ENCODE results near the gene METTL24.

The METTL24 gene

DNA sequence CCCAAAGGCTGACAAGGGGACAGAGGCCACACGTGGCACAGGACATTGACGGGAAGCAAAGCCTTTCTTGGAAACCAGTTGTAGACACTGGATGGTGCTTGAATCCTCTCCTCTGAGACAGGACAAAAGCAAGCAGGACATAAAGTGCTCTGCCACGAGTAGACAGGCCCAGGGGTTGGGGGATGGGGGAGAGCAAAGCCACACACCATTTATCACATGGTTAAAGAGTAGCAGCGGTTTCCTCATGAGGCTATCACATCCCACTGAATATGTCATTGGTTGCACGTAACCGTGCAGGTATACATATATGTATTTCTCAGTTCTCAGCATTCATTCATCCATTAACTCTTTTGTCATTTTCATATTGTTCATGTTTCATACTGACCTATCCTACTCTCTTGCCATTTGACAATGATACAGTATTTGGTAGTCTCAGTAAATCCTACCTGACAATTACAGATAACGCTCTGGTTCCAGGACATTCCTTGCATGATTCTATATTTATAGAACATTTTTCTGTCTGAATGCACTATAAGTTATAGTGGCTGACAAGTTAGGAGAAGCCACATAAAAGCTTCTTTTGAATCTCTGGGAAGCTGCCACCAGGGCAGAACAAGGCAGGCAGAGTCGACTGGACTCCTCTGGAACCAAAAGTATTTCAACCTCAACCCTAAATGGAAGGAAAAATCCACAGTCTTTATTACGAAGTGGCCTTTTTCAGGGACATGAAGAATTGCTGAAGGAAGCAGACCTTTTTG is 23.5 kb downstream of the METTL24 start:
- Histone ChIP-seq H3K9me3 (ENCODE audit: low read length) (no peaks in the 10 kb centered on the region), H3K9ac (ENCODE audit: low read length) (no peak overlapping the region), H3K79me2 (ENCODE audit: insufficient read depth, low read length) (no peaks in the 10 kb centered on the region), H3K9me2 (ENCODE audit: low read depth, low read length) (no peaks in the 10 kb centered on the region), H3K27ac (ENCODE audit: low read depth, low read length, poor library complexity, severe bottlenecking) (no peak overlapping the region), H3K4me2 (ENCODE audit: low read length) (no peak overlapping the region), H3K27me3 (ENCODE audit: insufficient read depth, low read length) (0 out of 2 replicates have a peak, but pooled peaks cover 2% of the 10 kb centered on the region), H3K36me3 (ENCODE audit: insufficient read depth, low read length) (no peaks in the 10 kb centered on the region), H3K4me3 (ENCODE audit: low read depth, low read length, poor library complexity, severe bottlenecking) (no peak overlapping the region), H2AFZ (ENCODE audit: low read length) (no peak overlapping the region), H4K20me1 (ENCODE audit: insufficient read depth, low read length) (no peaks in the 10 kb centered on the region), H3F3A (ENCODE audit: insufficient read depth, low read length) (no peaks in the 10 kb centered on the region), H3K4me1 (ENCODE audit: insufficient read depth, low read length, severe bottlenecking) (no peaks in the 10 kb centered on the region)
- TF ChIP-seq, protein P1, sequence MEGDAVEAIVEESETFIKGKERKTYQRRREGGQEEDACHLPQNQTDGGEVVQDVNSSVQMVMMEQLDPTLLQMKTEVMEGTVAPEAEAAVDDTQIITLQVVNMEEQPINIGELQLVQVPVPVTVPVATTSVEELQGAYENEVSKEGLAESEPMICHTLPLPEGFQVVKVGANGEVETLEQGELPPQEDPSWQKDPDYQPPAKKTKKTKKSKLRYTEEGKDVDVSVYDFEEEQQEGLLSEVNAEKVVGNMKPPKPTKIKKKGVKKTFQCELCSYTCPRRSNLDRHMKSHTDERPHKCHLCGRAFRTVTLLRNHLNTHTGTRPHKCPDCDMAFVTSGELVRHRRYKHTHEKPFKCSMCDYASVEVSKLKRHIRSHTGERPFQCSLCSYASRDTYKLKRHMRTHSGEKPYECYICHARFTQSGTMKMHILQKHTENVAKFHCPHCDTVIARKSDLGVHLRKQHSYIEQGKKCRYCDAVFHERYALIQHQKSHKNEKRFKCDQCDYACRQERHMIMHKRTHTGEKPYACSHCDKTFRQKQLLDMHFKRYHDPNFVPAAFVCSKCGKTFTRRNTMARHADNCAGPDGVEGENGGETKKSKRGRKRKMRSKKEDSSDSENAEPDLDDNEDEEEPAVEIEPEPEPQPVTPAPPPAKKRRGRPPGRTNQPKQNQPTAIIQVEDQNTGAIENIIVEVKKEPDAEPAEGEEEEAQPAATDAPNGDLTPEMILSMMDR (IDR thresholded peaks at IDR 0.05; ENCODE audit: low read length): no peak
- TF ChIP-seq EZH2 (IDR thresholded peaks at IDR 0.05; ENCODE audit: borderline replicate concordance, low read length): no peak

DNA sequence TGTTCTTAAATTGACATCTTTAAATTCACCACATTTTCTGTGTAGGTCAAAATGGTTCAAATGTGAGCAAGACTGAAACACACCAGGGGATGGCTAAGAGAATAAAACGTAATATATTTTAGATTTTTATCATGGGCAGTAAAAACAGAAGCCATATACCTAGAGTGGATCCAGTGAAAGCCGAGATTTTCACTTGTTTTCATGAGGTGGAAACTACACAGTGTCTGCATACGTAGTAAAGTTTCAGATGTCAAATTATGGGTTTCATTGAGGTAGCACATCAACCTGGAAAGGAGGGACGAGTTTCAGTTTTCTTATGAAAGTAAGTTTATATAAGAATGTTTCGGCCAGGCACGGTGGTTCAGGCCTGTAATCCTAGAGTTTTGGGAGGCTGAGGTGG is 25.9 kb downstream of the METTL24 start:
- no peak overlapping the region for H3K9ac ChIP-seq (ENCODE audit: low read length)
- no peak for TF ChIP-seq EZH2 (IDR thresholded peaks at IDR 0.05; ENCODE audit: borderline replicate concordance, low read length)
- TF ChIP-seq, protein P1 (IDR thresholded peaks at IDR 0.05; ENCODE audit: low read length): no peak
- H4K20me1 ChIP-seq (ENCODE audit: insufficient read depth, low read length): no peaks in the 10 kb centered on the region
- H3K4me1 ChIP-seq (ENCODE audit: insufficient read depth, low read length, severe bottlenecking): no peaks in the 10 kb centered on the region
- H3K9me3 ChIP-seq (ENCODE audit: low read length): no peaks in the 10 kb centered on the region
- no peaks in the 10 kb centered on the region for H3F3A ChIP-seq (ENCODE audit: insufficient read depth, low read length)
- no peak overlapping the region for H3K27ac ChIP-seq (ENCODE audit: low read depth, low read length, poor library complexity, severe bottlenecking)
- H3K4me2 ChIP-seq (ENCODE audit: low read length): no peak overlapping the region
- no peaks in the 10 kb centered on the region for H3K9me2 ChIP-seq (ENCODE audit: low read depth, low read length)
- H3K27me3 ChIP-seq (ENCODE audit: insufficient read depth, low read length): 0 out of 2 replicates have a peak, but pooled peaks cover 7% of the 10 kb centered on the region
- H3K4me3 ChIP-seq (ENCODE audit: low read depth, low read length, poor library complexity, severe bottlenecking): no peak overlapping the region
- no peaks in the 10 kb centered on the region for H3K36me3 ChIP-seq (ENCODE audit: insufficient read depth, low read length)
- no peaks in the 10 kb centered on the region for H3K79me2 ChIP-seq (ENCODE audit: insufficient read depth, low read length)
- H2AFZ ChIP-seq (ENCODE audit: low read length): no peak overlapping the region

DNA sequence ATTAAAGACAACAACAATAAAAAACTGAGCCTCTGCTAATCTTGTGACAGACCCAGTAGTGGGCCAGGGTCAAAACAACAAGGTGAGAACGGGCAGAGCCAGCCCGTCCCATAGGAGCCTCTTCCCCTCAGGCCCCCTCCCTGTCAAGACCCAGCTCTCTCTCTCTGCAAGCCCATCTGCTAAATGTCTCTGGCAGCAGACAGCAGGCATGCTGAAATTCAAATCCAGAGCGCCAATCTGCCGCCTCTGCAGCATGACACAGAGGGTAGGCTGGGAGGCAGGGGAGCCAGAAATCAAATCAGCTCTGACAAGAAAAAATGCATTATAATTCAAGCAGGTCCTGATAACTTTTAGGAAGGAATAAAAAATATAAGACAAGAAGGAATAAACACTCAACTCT is 26.3 kb downstream of the METTL24 start:
- Histone ChIP-seq H3K9ac (ENCODE audit: low read length) (no peak overlapping the region), H2AFZ (ENCODE audit: low read length) (no peak overlapping the region), H3K27me3 (ENCODE audit: insufficient read depth, low read length) (0 out of 2 replicates have a peak, but pooled peaks cover 7% of the 10 kb centered on the region), H3K79me2 (ENCODE audit: insufficient read depth, low read length) (no peaks in the 10 kb centered on the region), H3K9me2 (ENCODE audit: low read depth, low read length) (no peaks in the 10 kb centered on the region), H3K27ac (ENCODE audit: low read depth, low read length, poor library complexity, severe bottlenecking) (no peak overlapping the region), H3K9me3 (ENCODE audit: low read length) (no peaks in the 10 kb centered on the region), H3F3A (ENCODE audit: insufficient read depth, low read length) (no peaks in the 10 kb centered on the region), H4K20me1 (ENCODE audit: insufficient read depth, low read length) (no peaks in the 10 kb centered on the region), H3K4me3 (ENCODE audit: low read depth, low read length, poor library complexity, severe bottlenecking) (no peak overlapping the region), H3K4me1 (ENCODE audit: insufficient read depth, low read length, severe bottlenecking) (no peaks in the 10 kb centered on the region), H3K4me2 (ENCODE audit: low read length) (no peak overlapping the region), H3K36me3 (ENCODE audit: insufficient read depth, low read length) (no peaks in the 10 kb centered on the region)
- TF ChIP-seq, protein P1 (IDR thresholded peaks at IDR 0.05; ENCODE audit: low read length): no peak
- no peak for TF ChIP-seq EZH2 (IDR thresholded peaks at IDR 0.05; ENCODE audit: borderline replicate concordance, low read length)
